GM12873 (cell line): ENCODE results near the gene RALGPS1.

Experiments used
- TF ChIP-seq, protein P1 (sequence below): IDR thresholded peaks from 2 replicates; pipeline ENCODE4 v1.5.1; 2012; ENCODE audit warnings: low read depth, mild to moderate bottlenecking, moderate library complexity, low read length, control low read depth; ENCODE audit not compliant: insufficient read depth; ENCODE audit errors: missing control alignments

RALGPS1 gene

DNA sequence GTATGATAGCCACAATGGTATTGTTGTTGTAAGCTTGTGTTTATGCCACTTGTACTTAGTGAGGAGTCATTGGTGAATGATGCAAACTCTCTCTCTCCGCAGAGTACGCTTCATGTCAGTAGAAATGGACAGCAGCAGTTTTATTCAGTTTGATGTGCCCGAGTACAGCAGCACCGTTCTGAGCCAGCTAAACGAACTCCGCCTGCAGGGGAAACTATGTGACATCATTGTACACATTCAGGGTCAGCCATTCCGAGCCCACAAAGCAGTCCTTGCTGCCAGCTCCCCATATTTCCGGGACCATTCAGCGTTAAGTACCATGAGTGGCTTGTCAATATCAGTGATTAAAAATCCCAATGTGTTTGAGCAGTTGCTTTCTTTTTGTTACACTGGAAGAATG, 35.3 kb upstream of the RALGPS1 start:
- TF ChIP-seq, protein P1, sequence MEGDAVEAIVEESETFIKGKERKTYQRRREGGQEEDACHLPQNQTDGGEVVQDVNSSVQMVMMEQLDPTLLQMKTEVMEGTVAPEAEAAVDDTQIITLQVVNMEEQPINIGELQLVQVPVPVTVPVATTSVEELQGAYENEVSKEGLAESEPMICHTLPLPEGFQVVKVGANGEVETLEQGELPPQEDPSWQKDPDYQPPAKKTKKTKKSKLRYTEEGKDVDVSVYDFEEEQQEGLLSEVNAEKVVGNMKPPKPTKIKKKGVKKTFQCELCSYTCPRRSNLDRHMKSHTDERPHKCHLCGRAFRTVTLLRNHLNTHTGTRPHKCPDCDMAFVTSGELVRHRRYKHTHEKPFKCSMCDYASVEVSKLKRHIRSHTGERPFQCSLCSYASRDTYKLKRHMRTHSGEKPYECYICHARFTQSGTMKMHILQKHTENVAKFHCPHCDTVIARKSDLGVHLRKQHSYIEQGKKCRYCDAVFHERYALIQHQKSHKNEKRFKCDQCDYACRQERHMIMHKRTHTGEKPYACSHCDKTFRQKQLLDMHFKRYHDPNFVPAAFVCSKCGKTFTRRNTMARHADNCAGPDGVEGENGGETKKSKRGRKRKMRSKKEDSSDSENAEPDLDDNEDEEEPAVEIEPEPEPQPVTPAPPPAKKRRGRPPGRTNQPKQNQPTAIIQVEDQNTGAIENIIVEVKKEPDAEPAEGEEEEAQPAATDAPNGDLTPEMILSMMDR = no peak

DNA sequence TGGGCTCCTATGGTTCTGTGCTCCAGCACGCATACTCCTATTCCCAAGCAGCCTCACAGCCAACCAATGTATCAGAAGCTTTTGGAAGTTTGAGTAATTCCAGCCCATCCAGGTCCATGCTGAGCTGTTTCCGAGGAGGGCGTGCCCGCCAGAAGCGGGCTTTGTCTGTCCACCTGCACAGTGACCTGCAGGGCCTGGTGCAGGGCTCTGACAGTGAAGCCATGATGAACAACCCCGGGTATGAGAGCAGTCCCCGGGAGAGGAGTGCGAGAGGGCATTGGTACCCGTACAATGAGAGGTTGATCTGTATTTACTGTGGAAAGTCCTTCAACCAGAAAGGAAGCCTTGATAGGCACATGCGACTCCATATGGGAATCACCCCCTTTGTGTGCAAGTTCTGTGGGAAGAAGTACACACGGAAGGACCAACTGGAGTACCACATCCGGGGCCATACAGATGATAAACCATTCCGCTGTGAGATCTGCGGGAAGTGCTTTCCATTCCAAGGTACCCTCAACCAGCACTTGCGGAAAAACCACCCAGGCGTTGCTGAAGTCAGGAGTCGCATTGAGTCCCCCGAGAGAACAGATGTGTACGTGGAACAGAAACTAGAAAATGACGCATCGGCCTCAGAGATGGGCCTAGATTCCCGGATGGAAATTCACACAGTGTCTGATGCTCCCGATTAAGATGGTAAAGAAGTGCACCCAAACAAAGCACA, 34.2 kb upstream of the RALGPS1 start:
- TF ChIP-seq, protein P1 = no peak

DNA sequence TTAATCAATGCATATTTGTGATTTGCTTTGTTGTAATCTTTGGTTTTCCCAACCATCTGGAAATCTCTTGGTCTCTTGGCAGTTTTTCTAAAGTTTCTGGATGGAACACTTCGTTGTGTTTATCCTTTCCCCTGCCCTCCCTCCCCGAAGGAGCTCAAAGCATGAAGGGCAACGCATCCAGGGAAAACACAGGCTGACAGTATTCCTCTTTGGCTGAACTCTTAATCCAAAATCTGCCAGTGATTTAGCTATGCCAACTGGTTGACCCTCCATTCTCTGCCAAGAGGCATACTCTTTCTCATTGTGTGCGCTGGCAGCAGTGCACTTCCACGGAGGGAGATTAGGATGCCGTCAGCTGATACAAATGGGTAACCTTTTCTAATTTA, 33.6 kb upstream of the RALGPS1 start:
- TF ChIP-seq, protein P1 = no peak

DNA sequence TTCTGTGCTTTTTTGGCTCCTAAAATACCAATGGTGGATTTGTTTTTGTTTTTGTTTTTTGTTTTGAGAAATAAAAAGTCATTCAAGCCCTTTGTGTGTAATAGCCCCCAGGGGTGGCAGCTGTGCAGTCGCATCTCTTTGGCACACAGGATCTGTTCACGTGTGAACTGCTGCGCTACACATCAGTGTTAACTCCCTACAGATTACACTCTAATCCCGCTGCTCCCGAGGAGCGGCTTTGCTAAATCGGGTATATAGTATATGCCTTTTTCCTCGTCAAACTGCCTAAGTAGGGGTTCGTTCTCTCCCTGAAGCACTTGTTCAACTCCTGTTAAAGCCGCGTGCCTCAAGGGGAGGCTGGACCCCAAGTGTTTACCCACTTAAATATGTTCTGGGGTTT, 31.8 kb upstream of the RALGPS1 start:
- TF ChIP-seq, protein P1 = no peak

DNA sequence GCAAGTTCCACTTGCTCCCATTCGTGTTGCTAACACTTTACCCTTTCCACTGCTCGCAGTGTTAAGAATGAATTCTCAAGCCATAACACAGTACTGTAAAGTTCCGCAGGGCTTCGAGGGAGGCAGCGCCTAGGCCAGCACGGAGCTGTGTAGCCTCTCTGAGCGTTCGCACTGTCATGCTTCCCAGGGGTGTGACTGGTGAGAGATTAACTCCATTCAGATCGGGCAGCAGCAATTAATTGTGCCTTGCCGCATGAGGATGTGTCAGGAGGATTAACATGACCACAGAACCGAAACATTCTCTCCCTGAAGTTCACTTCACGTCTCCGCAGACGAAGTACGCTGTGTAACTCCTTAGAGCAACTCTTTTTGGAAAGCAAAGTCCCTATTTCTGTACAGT, 30.9 kb upstream of the RALGPS1 start:
- TF ChIP-seq, protein P1 = no peak

DNA sequence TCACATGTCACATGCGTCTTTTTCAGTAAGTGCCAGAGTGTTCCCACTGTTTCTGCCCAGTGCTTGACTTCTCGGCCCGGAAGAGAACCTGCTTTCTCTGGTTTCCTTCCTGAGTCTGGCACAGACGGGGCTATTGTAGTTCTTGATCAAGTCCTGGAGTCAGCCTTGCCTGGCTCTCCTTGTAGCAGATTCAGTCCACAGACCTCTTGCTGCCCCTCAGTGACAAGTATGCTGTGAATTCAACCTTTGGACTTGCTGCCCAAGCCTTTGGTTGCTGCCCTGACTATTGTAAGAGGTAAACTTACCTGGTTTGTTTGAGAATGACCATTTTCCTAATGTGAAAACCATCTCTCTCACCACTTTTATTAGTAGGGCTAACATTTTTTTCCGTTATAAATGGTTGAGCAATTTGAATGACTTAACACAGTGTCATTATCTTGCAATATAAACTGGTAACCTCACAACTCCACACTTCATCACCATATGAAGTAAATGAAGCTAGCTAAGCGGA, 29.4 kb upstream of the RALGPS1 start:
- TF ChIP-seq, protein P1 = no peak

DNA sequence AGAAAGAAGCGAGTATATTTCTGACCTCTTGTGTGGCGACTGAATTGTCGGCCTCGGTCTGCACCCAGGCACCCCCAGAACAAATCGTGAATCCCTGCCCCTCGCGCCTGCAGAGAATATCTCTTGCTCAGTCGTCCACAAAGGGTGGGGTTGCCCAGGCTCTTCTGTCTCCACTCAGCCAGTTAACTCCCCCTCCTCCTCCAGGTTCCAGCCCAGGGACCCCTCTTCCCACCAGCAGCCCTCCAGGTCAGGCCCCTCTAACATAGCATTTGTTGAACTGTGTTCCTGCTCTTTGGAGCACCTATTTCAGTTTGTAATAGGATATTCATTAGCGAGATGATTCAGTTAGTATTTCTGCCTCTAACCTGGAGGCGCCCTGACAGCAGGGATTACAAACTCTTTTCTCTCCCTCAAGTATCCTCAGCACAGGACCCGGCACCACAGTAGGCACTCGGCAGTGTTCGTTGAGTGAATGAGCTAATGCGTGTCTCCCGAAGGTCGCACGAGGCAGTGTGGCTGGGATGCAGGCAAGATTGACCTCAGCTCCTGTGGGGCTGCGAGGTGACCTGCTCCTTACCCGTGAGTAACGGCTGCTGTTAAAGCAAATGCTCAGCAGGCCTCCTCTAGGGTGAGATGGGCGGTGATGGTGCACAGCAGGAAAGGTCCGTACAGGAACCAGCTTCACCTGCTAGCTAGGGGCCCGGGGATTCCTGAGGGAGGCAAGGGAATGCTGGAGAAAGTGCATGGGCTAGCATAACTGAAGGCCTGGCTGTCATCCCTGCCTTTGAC, 28.4 kb upstream of the RALGPS1 start:
- TF ChIP-seq, protein P1 = no peak
